Left ventricle myocardium superior (tissue), 1 donor: ENCODE results near the gene ZBTB34. TPM values are rescaled to one million over a fixed set of nuclear protein-coding genes. Genes with fewer than 3 reads are reported as not detected.
"Not testable (repeated sequence)": the region's sequence is repeated elsewhere in the genome, so short reads cannot be mapped to it uniquely, and the experiment has no call there.

Source experiments
- ATAC-seq: fragments of 200-7000 bp; cut with Tn5 transposase; one replicate; pipeline ENCODE4 v1.9.1; 2020; ENCODE audit warnings: mild to moderate bottlenecking, moderate library complexity
- DNase-seq: peaks from one replicate; pipeline ENCODE4 v3.0.0-alpha.2; 2020
- intact Hi-C: fragments of 100-400 bp; cut with micrococcal nuclease; formaldehyde crosslinking; loops from one replicate; pipeline ENCODE4 v1.11.0; 2022
- long read RNA-seq: library from polyadenylated mRNA; unstranded; transcript quantifications from one replicate; pipeline ENCODE4 v2.0.0, GENCODE V29; 2021
- total RNA-seq: library from RNA; stranded (reverse); fragmentation: NEBNext Ultra II Directional; extraction: Animal tissue kit (Norgen Biotek cat#: 25700); gene quantifications from one replicate; pipeline ENCODE4 v1.2.1, GENCODE V29; 2021
- donor health status: DM: no; HTN: yes; CAD: no; lungs with severe emphysema.

ZBTB34 gene, protein sequence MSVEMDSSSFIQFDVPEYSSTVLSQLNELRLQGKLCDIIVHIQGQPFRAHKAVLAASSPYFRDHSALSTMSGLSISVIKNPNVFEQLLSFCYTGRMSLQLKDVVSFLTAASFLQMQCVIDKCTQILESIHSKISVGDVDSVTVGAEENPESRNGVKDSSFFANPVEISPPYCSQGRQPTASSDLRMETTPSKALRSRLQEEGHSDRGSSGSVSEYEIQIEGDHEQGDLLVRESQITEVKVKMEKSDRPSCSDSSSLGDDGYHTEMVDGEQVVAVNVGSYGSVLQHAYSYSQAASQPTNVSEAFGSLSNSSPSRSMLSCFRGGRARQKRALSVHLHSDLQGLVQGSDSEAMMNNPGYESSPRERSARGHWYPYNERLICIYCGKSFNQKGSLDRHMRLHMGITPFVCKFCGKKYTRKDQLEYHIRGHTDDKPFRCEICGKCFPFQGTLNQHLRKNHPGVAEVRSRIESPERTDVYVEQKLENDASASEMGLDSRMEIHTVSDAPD
- 5.3 TPM for total RNA-seq
- long read RNA-seq, partial matches to known transcripts: 0 of 1 reads
- long read RNA-seq, other reads (novel, unspliced or antisense): 1 of 1 reads

DNA sequence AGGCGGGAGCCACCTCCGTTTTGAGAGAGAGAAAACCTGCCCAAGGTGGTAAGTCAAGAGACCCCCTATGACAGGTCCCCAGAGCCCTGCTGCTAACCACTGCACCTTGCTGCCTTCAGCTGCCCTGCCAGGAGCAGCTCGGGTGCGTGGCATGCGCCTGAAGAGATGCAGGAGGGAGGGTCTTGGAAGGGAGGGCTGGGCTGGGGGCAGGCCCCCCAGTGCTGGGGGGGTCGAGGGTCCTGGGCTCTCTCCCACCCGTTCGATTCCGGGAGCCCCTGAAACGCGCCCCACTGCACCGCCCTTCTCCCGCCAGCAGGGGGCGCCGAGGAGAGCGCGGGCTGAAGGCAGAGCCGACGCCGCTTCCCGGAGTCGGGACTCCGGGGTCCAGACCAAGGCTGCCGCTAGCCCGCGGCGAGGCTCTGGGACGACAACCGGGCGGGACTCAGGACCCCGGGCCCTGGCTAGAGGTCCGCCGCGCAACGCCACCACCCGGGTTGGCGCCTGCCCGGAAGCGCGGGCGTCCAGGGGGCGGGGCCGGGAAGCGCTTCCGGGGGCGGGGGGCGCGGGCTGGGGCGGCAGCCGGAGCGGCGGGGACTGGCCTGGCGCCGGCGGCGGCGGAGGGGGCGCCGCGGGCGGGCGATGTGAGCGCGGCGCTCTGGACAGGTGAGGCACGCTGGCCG lies at the start of gene ZBTB34:
TSS of gene ZBTB34 (plus strand) at position 563 of the 680 bp plus-strand sequence. CDS start 18,761 bp downstream, outside the sequence.
- intact Hi-C loops: no loop called here
- peak; percentile 84 for ATAC-seq
- DNase-seq: peak; percentile 80

DNA sequence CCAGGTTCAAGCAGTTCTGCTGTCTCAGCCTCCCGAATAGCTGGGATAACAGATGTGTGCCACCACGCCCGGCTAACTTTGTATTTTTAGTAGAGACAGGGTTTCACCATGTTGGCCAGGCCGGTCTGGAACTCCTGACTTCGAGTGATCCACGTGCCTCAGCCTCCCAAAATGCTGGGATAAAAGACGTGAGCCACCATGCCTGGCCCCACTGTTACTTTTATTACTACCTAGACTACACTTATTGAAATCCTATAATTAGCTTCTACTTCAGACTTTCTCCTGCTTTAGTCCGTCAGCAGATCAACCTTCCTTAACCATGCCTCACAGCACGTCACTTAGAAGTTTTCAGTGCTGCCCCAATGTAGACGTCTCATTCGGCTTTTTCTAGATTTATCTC lies 47.4 kb upstream of the ZBTB34 start:
- DNase-seq (no peak), ATAC-seq (peak; percentile 55)
- intact Hi-C loops: no loop called here

DNA sequence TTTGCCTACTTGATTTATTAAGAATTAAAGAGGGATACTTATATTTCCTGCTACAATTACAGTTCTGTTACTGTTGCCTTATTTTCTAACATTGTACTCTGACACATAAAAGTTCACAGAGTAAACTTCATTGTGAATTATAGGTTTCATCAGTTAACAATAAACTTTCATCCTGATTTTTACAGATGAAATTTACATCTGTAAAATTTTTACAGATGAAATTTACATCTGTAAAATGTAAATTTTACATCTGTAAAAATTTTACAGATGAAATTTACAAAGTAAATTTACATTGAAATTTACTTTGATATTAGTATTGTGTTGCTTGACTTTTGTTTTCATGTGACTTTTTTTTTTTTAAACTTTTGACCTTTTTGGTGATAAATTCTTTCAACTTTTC lies 46.3 kb upstream of the ZBTB34 start:
- ATAC-seq (no peak), DNase-seq (no peak)
- intact Hi-C loops: no loop called here

DNA sequence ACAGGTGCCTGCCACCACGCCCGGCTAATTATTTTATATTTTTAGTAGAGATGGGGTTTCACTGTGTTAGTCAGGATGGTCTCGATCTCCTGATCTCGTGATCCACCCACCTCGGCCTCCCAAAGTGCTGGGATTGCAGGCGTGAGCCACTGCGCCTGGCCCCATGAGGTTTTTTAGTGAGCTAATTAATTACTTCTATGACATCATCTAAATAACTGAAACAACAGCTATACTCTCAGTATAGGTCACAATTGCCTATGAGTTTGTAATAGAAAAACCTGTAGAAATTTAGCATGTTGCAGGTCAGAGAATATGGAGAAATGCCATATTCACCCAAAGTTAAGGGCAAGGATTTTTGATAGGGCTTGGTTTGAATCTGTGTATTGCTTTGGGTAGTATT lies 42.8 kb upstream of the ZBTB34 start:
- DNase-seq, ATAC-seq, intact Hi-C loops: not testable (repeated sequence)

DNA sequence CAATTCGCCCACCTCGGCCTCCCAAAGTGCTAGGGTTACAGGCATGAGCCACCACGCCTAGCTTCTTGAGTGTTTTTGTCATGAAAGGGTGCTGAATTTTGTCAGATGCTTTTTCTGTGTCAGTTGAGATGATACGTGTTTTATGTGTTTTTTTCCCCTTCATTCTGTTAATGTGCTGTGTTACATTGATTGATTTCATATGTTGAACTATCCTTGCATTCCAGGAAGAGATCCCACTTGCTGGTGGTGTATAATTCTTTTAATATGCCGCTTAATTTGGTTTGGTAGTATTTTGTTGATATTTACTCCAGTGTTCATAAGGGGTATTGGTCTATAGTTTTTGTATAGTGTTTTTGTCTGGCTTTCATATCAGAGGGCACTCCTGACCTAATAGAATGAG lies 42.0 kb upstream of the ZBTB34 start:
- intact Hi-C loops: no loop called here
- DNase-seq (no peak), ATAC-seq (no peak)

DNA sequence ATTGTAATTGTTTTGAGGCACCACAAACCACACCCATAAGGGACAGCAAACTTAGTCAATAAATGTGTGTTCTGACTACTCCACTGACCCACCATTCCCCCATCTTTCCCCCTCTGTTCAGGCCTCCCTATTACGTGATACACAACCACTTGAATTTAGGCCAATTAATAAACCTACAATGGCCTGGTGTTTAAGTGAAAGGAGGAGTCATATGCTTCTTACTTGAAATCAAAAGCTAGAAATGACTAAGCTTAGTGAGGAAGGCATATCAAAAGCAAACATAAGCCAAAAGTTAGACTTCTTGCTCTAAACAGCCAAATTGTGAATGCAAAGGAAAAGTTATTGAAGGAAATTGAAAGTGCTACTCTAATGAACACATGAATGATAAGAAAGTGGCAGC lies 41.0 kb upstream of the ZBTB34 start:
- ATAC-seq (no peak), DNase-seq (no peak)
- intact Hi-C loops: no loop called here

DNA sequence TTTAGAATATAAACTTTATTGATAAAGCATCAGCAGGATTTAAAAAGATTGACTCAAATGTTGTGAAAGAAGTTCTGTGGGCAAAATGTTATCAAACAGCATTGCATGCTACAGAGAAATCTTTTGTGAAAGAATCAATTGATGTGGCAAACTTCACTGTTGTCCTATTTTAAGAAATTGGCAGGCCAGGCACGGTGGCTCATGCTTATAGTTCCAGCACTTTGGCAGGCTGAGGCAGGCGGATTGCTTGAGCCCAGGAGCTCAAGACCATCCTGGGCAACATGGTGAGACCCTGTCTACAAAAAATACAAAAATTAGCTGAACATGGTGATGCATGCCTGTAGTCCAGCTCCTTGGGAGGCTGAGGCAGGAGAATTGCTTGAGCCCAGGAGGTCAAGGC lies 38.2 kb upstream of the ZBTB34 start:
- DNase-seq (no peak), ATAC-seq (peak; percentile 70)
- intact Hi-C loops: no loop called here

DNA sequence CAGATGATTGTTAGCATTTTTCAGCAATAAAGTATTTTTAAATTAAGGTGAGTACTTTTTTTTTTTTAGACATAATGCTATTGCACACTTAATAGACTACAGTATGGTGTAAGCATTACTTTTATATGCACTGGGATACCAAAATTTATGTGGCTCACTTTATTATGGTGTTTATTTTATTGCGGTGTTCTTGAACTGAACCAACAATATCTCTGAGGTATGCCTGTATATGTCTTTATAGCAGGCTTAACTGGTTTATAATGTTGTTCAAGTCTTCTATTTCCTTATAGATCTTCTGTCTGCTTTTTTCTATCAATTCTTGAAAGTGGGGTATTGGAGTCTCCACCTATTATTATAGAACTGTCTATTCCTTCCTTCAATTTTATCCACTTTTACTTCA lies 37.6 kb upstream of the ZBTB34 start:
- no peak for ATAC-seq
- intact Hi-C loops: no loop called here
- no peak for DNase-seq

DNA sequence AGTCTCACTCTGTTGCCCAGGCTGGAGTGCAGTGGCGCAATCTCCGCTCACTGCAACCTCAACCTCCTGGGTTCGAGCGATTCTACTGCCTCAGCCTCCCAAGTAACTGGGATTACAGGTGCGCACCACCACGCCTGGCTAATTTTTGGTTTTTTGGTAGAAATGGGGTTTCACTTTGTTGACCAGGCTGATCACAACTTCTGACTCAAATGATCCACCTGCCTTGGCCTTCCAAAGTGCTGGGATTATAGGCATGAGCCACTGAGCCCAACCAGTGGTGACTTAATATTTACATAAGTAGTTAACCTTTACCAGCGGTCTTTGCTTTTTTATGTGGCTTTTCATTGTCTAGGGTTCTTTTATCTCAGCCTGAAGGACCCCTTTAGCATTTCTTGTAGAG lies 36.4 kb upstream of the ZBTB34 start:
- DNase-seq, intact Hi-C loops, ATAC-seq: not testable (repeated sequence)

DNA sequence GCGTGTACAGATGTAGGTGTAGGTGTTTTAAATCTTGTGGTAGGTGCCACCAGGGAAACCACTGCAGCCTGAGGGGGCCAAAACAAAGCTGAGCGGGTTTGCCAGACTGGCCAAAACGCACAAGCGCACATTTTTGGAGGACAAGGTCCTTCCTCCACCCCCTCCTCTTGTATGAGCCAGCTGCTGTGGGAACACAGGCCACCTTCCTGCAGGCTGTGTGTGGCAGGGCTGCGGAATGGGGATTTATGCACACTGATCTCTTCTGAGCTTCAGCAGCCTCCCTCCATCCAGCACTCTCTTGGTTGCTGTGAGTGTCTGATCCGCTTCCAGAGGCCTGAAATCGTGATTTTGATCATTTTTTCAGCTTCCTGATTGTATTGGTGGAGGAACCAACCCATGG lies 33.2 kb upstream of the ZBTB34 start:
- DNase-seq: no peak
- no peak for ATAC-seq
- intact Hi-C loops: no loop called here

DNA sequence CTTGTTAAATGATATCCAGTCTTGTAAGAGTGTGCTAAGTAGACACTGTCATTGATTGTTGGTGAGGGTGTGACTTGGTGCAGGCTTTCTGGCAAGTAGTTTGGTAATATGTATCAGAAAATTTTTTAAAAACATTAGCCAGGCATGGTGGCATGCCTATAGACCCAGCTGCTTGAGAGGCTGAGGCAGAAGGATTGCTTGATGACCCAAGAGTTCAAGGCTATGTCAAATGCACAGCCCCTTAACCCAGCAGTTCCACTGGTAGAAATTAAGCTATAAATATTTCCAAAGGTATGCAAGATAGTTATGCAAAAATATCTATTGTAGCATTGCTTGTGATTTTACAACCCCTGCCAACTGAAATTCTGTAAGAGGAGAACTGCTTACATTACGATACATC lies 31.4 kb upstream of the ZBTB34 start:
- intact Hi-C loops: no loop called here
- DNase-seq (no peak), ATAC-seq (no peak)

DNA sequence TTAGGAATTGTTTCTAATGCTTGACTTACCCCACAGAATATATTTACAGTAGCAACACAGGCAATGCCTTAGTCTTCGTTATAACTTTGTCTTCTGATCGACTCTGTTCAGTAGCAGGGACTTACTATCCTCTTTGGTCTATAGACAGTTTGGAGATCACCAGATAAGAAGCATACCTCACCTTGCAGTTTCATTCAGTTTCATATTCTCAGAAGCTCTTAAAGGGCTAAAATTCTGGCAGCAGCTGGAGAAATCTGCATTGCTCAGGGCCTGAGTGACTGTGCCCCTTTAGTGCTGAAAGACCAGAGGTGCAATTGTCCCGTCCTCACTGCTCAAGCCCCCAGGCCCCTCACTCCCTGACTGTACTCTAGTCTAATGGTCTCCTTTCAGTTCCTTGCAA lies 29.6 kb upstream of the ZBTB34 start:
- intact Hi-C loops: no loop called here
- DNase-seq (no peak), ATAC-seq (no peak)

DNA sequence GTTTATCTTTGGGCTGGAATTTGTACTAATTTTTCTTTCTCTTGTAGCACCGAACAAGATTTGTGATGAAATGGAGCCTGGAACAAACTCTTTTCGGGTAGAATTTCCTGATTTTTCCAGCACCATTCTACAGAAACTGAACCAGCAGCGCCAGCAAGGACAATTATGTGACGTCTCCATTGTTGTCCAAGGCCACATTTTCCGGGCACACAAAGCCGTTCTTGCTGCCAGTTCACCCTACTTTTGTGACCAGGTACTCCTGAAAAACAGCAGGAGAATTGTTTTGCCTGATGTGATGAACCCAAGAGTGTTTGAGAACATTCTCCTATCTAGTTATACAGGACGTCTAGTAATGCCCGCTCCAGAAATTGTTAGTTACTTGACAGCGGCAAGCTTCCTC lies 28.0 kb upstream of the ZBTB34 start:
- intact Hi-C loops: no loop called here
- DNase-seq (no peak), ATAC-seq (no peak)

DNA sequence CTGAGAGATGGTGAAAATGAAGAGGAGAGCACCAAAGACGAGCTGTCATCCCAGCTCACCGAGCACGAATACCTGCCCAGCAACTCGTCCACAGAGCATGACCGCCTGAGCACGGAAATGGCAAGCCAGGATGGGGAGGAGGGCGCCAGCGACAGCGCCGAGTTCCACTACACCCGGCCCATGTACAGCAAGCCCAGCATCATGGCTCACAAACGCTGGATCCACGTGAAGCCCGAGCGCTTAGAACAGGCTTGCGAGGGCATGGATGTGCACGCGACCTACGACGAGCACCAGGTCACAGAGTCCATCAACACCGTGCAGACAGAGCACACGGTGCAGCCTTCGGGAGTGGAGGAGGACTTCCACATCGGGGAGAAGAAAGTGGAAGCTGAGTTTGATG lies 27.4 kb upstream of the ZBTB34 start:
- no peak for DNase-seq
- intact Hi-C loops: no loop called here
- peak; percentile 22 for ATAC-seq

DNA sequence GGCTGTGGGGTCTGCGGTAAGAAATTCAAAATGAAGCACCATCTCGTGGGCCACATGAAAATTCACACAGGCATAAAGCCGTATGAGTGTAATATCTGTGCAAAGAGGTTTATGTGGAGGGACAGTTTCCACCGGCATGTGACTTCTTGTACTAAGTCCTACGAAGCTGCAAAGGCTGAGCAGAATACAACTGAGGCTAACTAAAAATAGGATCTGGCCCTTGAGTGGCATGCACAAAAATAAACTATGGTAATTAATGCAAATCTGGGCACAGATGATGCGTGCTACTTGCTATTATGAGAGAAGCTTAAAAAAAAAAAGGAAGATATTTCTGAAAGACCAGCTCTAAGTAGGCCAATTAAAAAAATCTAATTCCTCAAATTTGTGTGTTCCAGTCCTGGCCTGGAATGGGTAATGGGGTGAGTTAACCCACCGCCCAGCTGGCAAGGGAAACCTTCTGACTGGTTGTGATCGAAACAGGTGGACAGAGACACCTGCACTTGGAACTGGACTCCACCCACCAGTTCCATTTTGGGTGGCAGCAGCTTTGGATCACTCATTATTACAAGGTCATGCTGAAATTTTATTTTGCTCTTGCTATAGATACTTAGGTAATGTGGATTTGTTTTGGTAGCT lies 26.6 kb upstream of the ZBTB34 start:
- ATAC-seq (peak; percentile 68), DNase-seq (no peak)
- intact Hi-C loops: no loop called here

DNA sequence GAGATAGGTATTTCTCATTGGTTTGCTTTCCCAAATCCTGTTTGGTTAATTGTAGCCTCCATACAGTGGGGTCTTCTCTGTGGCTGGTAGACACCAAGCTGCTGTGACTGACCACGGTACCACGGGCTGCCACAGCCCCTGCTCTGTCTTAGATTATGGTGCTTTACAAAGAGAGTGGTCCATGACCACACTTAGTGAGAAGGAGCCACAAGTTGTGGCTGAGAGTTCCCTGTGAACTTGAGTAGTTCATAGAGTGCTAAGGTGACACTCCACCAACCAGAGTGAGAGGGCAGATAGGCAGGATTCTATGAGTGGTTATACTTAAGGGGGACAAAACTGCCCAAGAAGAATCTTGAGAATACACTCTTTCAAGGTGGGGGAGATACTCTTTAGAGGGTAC lies 25.8 kb upstream of the ZBTB34 start:
- ATAC-seq (no peak), DNase-seq (no peak)
- intact Hi-C loops: no loop called here

DNA sequence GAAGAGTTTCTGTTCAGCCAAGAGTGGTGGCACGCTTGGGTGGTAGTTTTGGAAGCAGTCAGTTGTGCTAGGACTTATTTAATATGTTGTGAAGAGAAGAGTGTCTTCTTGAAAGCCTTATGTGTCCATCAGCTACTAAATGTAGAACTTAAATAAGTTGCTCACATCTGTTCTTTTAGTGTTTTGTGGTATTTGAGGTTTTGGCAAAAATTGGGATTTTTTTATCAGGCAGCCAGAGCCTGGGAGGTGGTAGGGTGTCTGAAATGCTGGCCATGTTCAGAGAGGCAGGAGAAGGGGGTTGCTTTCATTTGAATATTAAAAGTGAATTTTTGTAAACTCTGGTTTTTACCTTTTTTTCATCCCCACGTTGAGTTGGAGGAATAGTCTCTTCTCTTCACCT lies 24.2 kb upstream of the ZBTB34 start:
- ATAC-seq: no peak
- no peak for DNase-seq
- intact Hi-C loops: no loop called here

DNA sequence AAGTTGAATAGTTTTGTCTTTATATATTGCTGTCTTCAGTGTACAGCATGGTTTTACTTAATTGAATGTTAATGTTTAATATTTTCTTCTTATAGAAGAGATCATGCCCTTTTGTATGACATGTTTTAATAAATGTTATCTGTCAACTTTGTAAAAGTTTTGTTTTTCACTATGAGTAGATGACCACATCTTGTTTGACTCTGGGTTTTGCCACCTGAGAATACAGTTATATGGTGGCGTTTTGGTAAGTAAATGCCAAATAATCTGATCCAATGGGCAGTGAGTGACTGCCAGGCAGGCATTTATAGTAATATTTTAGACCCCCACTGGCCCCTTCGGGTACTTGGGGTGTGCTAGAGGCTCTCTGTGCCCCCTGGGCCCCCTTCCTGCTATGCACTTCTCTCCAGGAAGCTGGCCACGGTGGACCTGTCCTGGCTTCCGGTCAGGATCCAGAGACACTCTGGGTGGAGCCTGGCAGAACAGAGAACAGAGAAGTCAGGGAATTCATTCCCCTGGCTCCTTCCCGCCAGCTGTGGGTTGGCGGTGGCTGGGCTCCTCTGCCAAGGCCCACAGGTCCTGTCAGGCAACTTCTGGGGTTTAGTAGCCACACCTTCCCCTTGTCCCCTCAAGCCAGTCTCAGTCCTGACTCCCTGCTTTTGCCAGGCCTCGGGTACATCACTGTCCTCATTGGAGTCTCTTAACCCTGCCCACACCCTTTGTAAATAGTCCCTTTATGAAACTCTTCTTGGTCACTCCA lies 22.2 kb upstream of the ZBTB34 start:
- no peak for ATAC-seq
- no peak for DNase-seq
- intact Hi-C loops: no loop called here

DNA sequence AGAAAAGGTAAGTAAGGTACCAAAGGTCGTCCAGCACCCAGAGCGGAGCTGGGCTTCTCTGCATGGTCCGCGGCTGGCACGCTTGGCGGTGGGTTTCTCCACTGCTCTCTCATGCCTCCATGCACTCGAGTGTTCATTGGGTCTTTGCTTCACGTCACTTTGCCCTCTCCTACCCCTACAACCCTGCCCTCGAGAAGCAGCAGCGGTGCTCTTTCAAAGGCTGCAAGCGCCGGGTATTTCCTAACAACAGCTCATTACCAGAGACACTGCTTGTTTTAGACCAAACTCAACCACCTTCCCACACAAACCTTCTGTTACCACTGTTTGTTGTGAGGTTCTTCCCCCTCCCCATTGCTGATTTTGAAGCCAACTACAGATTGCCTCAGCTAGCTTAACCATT lies 21.5 kb upstream of the ZBTB34 start:
- intact Hi-C loops: no loop called here
- ATAC-seq (no peak), DNase-seq (no peak)
